Fibroblast of skin of left biceps (primary cell): ENCODE measurements around the gene TUBA8.
A peak's percentile ranks its signal among the peaks of the same experiment; 100 is the strongest.
"Not testable (repeated sequence)": the region's sequence is repeated elsewhere in the genome, so short reads cannot be mapped to it uniquely, and the experiment has no call there.

Source experiments
- DNase-seq, 2 experiments: peaks; one replicate each; pipeline ENCODE4 v3.0.0-alpha.2; 2013; ENCODE audit warnings: low read depth in 2 of 2

The TUBA8 gene

DNA sequence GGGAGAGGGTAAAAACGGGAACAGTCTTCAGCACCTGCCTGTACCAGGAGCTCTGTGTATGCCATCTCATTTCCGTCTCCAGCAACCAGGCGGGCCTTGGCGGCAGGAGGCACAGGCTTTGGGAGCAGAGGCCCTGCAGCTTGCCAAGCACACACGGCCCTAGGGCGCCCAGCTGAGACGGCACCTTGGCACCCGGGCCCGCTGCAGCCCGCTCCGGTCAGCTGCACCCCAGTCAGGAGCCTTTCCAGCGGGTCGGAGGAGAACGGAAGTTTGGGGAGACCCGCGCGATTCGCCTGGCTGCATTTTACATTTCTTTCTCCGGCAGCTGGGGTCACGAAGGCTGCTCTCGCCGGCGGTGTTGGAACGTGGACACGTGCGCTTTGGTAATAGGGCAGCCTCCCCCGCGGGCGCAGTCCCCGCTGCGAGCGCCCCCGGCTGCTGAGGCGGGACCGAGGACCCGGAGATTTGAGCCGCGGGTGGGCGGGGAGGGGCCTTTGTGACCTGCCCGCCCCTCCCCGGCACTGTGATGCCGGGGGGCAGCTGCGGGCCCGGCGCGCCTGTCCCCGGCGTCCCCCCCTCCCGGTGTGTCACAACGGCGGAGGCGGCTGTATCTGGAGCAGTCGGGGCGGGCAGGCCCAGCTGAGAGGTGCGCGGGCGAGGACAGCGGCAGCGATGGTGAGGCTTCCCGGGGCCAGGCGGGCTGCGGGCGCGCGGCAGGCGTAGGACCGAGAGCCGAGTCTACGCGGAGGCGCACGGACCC, at the start of gene TUBA8:
TUBA8 (plus strand) TSS at position 616 of the 760 bp plus-strand sequence; CDS start at position 673, 57 bp downstream.
- no peak for DNase-seq

DNA sequence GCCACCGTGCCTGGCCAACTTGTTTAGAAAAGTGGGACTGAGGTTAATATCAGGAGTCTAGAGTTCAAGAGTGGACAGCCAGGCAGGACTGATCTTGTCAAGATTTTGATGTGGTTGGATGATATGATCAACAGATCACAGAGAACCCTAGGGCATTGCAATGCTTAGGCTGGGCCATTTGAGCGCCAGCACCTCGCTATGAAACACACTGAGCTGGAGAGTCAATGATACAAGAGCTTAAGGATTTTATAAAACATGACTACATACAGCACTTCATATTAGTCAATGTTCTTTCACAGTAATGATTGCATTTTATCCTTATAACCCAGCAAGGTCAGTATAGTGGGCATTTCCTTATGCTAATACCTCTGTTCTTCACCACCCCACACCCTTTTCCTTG, 48.2 kb upstream of the TUBA8 start:
- DNase-seq = no peak

GRCh38 chr22:18063306-18063705, 47.3 kb upstream of the TUBA8 start:
- no peak for DNase-seq

GRCh38 chr22:18063715-18064114, 46.9 kb upstream of the TUBA8 start:
- not testable (repeated sequence) for DNase-seq

DNA sequence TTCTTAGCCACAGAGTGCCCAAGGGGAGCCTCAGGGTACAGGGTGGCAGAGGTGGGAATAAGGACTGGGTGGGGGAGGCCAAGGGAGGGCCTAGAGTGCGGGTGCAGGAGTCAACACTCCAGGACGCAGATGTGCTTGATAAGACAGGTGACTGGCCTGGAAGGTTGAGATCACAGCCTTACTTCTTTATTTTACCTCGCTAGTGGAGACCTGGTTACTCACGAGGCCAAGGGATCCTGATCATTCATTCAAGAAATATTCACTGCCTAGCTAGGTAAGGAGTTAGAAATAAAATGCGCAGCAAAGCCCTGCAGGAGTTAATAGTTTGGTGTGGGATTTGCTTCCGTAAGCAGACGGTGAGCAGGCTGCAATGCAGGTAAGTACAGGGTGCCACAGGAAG, 46.0 kb upstream of the TUBA8 start:
- DNase-seq = no peak

GRCh38 chr22:18065256-18065655, 45.4 kb upstream of the TUBA8 start:
- no peak for DNase-seq

DNA sequence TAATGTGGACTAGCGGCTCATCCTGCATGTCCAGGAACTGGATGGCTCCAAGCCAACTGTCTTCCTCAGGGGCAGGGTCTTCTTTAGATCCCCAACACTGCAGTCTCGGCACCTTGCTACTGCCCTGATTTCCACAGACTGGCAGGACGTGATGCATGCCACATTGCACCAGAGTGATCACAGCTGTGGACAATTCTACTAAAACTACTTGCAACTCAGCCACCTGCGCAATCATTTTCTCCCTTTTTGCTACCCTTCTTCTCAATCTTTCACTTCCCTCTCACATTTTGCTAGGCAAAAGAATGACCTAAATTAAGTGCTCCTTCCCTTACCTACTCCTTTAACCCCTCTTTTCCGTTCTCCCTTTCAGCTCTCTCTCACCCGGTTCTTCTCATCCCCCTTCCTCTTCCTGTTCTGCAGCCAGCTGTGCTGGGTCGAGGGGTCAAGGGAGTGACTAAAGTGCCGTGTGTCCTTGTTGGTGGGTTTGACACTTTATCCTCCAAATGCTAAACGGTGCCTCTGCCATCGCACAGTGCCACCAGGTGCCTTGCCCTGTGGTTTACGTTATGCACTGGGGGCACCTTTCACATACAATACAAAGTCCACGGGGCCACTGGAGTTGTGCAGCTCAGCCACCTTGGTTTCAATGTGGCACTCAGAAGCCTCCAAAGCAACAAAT, 44.3 kb upstream of the TUBA8 start:
- DNase-seq = no peak

- DNase-seq = no peak
Observed at GRCh38 chr22:18067121-18067520, 43.5 kb upstream of the TUBA8 start.

GRCh38 chr22:18067548-18068341, 42.9 kb upstream of the TUBA8 start:
- no peak for DNase-seq

- DNase-seq = peak; percentile 57 to 58
Observed at GRCh38 chr22:18068381-18068988, 42.1 kb upstream of the TUBA8 start.

DNA sequence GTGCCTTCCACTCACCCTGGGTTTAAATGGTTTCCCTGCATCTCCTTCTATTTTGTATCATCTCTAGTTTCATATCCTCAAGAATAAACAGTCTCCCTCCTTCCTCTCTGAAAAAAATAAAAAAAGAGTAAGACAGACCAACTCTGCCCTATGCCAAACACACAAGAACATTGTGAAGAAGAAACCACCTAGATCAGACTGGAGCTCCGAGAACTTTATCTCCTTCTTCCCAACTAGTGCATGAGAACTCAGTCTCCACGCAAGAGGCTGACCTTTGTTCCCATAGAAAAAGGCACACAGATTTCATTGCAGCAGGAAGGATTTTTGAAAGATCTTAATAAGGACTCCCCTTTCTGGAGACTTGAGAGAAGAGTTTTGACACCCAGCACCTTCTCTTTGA, 41.6 kb upstream of the TUBA8 start:
- DNase-seq = no peak

- no peak for DNase-seq
Observed at GRCh38 chr22:18070041-18070440, 40.6 kb upstream of the TUBA8 start.

GRCh38 chr22:18070556-18071306, 39.9 kb upstream of the TUBA8 start:
- DNase-seq = no peak

- not testable (repeated sequence) for DNase-seq
Observed at GRCh38 chr22:18071307-18071967, 39.2 kb upstream of the TUBA8 start.

- no peak for DNase-seq
Observed at GRCh38 chr22:18071968-18072310, 38.7 kb upstream of the TUBA8 start.

DNA sequence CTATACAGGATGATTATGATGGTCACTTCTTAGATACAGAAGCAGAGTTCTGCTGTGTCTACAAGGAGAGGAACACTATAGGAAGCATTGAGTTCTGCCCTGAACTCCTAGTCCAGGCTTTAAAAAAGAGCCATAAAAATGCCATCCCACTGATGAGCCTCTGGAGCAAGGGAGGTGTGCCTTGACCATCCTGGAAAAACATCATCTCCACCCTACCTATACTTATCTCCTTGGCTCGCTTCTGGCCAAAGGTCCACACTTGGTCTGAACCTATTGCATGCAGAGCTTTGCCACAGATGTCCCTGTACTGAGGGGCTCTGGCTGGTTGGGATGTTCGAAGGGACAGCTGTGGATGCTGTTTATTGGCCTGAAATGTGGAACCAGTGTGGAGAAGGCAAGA, 37.1 kb upstream of the TUBA8 start:
- no peak for DNase-seq

DNA sequence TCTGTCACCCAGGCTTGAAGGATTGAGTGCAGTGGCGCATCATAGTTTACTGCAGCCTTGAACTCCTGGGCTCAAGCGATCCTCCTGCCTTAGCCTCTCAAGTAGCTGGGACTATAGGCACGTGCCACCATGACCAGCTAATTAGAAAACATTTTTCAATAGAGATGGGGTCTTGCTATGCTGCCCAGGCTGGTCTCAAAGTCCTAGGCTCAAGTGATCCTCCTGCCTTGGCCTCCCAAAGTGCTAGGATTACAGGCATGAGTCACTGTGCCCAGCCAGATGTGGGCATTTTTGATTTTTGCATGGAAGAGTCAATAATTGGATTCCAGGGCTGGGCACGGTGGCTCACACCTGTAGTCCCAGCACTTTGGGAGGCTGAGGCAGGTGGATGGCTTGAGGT, 36.7 kb upstream of the TUBA8 start:
- not testable (repeated sequence) for DNase-seq

DNA sequence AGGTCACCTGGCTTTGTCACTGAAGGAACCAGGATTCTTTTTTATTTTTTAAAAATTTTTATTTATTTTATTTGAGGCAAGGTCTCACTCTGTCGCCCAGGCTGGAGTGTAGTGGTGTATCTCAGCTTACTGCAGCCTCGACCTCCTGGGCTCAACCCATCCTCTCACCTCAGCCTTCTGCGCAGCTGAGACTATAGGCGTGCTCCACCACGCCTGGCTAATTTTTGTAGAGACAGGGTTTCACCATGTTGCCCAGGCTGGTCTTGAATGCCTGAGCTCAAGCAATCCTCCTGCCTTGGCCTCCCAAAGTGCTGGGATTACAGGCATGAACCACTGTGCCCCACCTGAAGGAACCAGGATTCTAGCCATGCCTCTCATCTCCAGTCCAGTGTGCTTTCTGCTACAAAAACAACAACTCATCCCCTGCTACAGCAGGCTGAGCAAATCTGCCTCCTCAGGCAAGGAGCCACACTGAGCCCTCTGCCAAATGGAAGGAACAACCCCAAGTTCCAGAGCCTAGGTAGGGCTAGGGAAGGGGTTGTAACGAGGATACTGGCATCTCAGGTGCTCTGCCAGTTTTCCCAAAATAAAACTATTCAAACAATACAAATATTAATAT, 35.4 kb upstream of the TUBA8 start:
- no peak for DNase-seq

DNA sequence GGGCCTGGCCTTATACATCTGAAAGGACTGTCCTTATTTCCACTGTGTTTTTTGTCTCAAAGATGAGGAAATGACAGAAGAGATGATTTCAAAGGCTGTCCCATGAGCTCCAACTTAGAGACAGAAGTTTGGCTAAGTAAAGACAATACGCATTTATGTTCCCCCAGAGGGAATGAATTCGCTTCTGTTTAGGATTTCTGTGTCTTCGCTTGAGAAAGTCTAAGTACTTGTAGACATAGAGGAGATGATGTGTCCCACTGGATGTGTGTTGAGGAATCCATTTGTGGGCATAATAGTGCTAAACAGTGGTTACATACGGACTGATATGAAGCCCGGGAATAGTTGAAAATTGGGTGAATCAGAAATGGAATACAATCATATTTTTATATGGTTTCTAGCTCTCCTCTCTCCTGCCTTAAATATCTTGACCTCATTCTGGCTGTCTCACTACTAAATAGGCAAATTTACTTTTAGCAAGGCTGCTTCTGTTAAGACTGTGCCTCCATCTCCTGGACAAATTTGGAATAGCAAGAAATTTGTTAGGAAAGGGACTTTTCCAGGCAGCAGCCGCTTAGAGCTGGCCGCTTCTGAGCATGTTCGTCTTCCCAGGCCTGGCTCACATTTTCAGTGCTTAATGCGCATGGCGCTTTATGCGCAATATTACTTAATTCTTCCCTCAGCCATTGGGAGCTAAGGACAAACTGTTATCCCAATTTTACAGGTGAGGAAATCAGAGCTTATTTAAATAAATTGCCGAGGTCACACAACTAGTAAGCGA, 34.7 kb upstream of the TUBA8 start:
- peak; percentile 68 to 72 for DNase-seq
